GM19467 (cell line): ENCODE measurements around the gene MSI2.

Source experiments
- ATAC-seq: cut with Tn5 transposase; IDR thresholded peaks from one replicate; pipeline ENCODE4 v1.9.1; 2021; ENCODE audit warnings: mild to moderate bottlenecking, moderate library complexity; ENCODE audit not compliant: unreplicated experiment

MSI2 gene

GRCh38 chr17:57468932-57469775, 212.8 kb downstream of the MSI2 start:
- no peak for ATAC-seq

DNA sequence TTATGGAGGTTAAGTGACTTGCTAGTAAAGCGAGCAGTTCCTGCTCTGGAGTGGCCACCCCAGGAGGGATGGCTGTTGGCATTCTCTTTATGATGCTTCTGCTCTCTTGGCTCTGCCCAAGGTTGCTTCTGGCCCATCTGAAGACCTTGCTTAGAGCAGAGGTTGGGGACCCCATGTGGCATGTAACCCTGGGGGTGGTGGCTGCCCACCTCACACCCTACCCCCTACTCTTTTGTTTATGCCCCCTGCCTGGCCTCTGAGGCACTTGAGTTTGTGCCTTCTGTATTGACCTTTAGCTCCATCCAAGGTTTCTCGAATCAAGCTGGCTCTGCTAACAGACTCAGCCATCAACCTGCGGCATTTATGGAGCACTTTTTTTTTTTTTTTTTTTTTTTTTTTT, 214.6 kb downstream of the MSI2 start:
- ATAC-seq: no peak

DNA sequence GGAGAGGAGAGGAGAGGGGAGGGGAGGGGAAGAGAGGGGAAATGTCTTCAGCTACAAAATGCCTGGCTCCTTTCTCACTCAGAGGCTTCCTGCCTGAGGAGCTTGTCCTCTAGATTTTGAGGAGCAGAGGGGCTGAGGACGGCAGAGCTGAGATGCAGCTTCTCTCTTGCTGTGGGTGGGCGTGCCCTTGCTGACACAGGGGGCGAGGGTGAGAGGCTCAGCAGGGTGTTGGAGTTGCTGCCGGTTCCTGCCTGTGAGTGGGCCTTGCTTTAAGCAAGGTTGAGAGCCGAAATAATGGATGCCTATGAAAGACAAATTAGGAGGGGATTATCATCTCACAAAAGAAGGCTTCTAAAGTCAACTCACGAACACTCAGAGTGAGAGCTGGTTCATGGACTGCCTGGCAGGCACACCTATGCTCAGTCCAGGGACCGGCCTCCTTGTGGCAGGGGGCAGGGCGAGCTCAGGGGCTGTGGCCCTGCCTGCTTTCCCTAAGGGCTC, 215.6 kb downstream of the MSI2 start:
- no peak for ATAC-seq

DNA sequence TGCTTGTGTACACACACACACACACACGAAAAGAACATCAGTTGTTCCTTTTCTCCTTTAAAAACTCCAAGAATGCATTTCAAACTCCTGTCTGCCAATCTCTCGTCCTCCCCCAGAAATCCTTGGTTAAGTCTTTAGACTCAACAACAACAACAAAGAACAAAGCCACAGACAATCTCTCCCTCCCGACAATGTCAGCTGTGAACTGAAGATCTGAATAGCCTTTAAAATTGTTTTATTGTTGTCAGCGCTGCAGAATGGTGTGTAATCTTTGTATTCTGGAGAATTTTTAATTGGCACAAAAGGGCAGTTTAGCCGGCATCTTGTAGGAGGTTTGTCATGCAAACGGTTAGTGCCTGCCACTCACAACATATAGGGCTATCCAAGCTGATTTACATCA, 219.5 kb downstream of the MSI2 start:
- ATAC-seq: no peak

GRCh38 chr17:57477522-57478362, 221.4 kb downstream of the MSI2 start:
- no peak for ATAC-seq

DNA sequence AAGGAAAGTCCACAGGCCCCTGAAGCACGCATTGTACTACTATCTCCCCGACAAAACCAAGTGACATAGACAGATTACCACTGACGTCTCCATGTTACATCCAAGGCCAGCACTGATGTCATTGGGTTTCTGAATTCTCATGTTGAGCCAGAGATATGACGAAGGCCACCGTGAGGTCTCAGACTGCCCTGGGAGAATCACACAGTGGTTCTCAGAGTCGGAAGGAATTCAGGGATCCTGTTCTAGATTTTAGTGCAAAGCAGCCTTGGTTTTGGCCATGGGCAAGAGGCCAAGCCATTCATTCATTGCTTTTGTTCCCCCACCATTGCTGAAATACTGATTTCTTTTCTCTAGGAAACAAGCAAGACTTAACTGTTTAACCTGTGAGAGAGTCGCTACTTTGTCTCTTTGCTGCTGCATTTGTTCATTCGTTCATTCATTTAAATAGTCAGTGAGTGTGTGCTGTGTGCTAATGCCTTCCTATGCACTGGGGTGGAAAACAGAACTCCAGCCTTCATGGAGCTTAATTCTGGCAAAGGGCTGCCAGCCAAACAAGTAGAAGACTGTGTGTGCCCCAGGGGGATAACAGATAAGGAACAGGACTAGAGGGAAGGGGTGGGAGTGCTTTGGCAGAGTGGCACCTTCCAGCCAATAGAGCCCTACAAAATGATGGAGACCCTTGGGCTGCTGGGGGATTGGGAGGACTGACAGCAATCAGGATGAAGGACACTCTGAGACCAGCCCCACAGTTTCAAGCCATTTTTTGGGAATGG, 222.3 kb downstream of the MSI2 start:
- ATAC-seq: no peak

- ATAC-seq: no peak
These were observed 224.3 kb downstream of the MSI2 start for GRCh38 chr17:57480438-57481196.

GRCh38 chr17:57481910-57482391, 225.6 kb downstream of the MSI2 start:
- ATAC-seq: no peak

GRCh38 chr17:57482657-57483056, 226.3 kb downstream of the MSI2 start:
- no peak for ATAC-seq

DNA sequence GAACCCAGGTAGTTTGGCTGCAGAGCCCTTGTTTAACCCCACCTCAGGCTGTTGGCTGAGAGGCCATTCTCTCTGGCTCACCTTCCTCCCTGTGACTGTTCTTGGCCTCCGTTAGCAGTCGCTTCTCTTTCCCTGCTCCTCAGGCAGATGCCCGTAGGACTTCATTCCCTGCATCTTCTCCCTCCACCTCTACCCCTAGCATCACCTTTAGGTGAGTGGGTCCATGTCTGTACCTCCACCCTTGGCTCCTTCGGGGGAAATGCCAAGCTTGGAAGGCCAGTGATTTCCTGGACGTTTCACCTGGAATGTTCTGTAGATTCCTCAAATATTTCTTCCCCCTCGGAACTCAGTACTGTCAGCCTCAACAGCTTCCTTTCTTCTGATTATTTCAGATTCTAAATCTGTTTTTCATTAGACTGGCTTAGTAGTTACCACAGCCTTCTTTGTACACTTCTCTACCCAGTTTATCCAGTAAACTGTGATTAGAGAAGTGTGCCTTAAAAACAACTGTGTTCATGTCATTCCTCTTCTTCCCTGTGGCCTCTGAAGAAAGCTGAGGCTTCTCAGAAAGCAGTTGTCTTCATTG, 227.9 kb downstream of the MSI2 start:
- no peak for ATAC-seq

DNA sequence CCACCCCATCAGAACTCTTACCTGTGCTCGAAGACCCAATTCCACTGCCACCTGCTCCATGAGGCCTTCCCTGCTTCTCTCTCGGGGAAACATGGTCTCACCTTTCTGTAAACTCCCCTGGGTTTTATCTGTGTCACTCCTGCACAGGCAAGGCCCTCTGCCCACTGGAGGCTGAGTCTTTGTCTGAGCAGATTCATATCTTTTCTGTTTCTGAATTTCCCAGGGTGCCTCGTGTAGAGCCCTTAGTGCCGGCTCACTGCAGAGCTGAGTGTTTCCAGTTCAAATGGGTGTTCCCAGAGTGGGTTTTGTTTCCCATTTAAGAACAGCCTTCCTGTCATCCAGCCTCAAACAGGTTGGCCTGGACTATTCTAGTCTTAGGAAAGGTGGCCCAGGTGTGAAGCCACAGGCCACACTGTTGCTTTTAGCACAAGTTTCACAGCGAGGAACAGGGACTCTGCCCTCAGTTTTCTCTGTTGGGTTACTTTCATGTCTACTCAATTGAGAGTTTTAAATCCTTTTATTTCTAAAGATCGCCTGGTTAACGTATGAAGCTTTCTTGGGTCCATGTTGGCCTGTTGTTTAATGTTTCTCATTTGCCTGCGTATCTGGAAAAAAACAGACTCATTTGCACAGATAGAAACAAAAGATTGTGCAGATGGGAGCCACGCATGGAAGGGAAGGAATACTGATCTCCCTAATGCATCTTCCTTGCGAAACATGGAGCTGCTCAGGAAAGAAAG, 228.7 kb downstream of the MSI2 start:
- no peak for ATAC-seq

DNA sequence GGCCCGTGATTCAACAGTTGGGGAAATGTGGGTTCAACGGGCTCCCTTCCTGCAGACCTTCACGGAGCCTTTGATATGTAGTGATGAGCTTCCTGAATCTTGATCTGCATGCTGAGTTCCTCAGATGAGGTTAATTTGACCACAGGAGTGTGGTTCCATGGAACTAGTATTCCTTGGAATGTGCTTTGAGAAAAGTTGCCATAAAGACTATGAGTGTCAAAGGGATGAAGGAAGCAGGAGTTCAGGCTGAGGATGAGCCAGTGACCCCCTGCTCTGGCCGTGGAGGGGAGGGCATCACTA, 229.2 kb downstream of the MSI2 start:
- ATAC-seq: no peak

GRCh38 chr17:57485916-57486881, 229.9 kb downstream of the MSI2 start:
- ATAC-seq: no peak

- ATAC-seq: no peak
These were observed 230.6 kb downstream of the MSI2 start for GRCh38 chr17:57486882-57487301.

DNA sequence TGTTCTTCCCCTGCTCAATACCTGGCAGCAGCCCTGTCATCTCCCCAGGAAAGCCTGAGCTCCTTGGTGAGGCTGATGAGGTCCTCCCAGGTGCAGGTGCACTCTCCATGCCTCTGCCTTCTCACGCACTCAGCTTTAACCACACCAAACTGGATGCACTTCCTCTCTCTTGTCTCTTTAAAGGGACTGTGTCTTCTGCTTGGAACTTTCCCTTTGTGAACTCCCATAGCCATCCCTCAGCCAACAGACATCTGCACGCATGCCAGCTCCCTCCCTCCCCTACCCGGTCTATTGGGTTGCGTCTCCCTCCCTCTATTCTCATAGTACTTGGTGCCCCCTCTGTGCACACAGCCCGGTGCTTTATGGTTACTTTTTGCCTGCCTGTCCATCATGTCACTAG, 231.2 kb downstream of the MSI2 start:
- ATAC-seq: no peak

GRCh38 chr17:57488856-57489255, 232.5 kb downstream of the MSI2 start:
- no peak for ATAC-seq

GRCh38 chr17:57489321-57489720, 233.0 kb downstream of the MSI2 start:
- ATAC-seq: no peak
